RWPE2 (cell line): ENCODE data around the gene MYO5A.

Experiments
- ATAC-seq: fragments of 200-7000 bp; cut with Tn5 transposase; 3 replicates; pipeline ENCODE4 v1.9.1; 2021; ENCODE audit warnings: low read depth
- DNase-seq: peaks from one replicate; pipeline ENCODE4 v3.0.0-alpha.2; 2020; ENCODE audit warnings: low spot score
- H3K27ac ChIP-seq: fragments of 450-650 bp; 2 replicates; pipeline ENCODE4 v1.5.1; 2017; ENCODE audit warnings: mild to moderate bottlenecking; ENCODE audit not compliant: poor library complexity, severe bottlenecking
- H3K27me3 ChIP-seq: fragments of 250-450 bp; sonication (Bioruptor Pico); 2 replicates; pipeline ENCODE4 v1.5.1; 2021; ENCODE audit warnings: mild to moderate bottlenecking, moderate library complexity; ENCODE audit not compliant: insufficient read depth, poor library complexity, severe bottlenecking
- H3K36me3 ChIP-seq: fragments of 250-450 bp; sonication (Bioruptor Pico); 2 replicates; pipeline ENCODE4 v1.5.1; 2020; ENCODE audit warnings: low read depth, mild to moderate bottlenecking, moderate library complexity
- H3K4me1 ChIP-seq: fragments of 250-450 bp; sonication (Bioruptor Pico); 2 replicates; pipeline ENCODE4 v1.5.1; 2021; ENCODE audit warnings: mild to moderate bottlenecking, moderate library complexity; ENCODE audit not compliant: insufficient read depth, poor library complexity, severe bottlenecking
- H3K4me3 ChIP-seq: fragments of 250-450 bp; sonication (Bioruptor Pico); 2 replicates; pipeline ENCODE4 v1.5.1; 2021; ENCODE audit warnings: mild to moderate bottlenecking, moderate library complexity; ENCODE audit not compliant: severe bottlenecking
- H3K9me3 ChIP-seq: fragments of 250-450 bp; sonication (Bioruptor Pico); 2 replicates; pipeline ENCODE4 v1.5.1; 2021; ENCODE audit warnings: mild to moderate bottlenecking, moderate library complexity; ENCODE audit not compliant: severe bottlenecking
- TF ChIP-seq, protein P1 (sequence below): fragments of 450-650 bp; IDR thresholded peaks from one replicate; pipeline ENCODE4 v1.5.1; 2017; ENCODE audit warnings: mild to moderate bottlenecking, moderate library complexity; ENCODE audit not compliant: poor library complexity, severe bottlenecking

Gene MYO5A

GRCh38 chr15:52506549-52506948, 22.1 kb downstream of the MYO5A start:
- Histone ChIP-seq H3K4me1 (peaks cover 15% of the 10 kb centered on the region), H3K36me3 (no peaks in the 10 kb centered on the region)
- no peak for DNase-seq

DNA sequence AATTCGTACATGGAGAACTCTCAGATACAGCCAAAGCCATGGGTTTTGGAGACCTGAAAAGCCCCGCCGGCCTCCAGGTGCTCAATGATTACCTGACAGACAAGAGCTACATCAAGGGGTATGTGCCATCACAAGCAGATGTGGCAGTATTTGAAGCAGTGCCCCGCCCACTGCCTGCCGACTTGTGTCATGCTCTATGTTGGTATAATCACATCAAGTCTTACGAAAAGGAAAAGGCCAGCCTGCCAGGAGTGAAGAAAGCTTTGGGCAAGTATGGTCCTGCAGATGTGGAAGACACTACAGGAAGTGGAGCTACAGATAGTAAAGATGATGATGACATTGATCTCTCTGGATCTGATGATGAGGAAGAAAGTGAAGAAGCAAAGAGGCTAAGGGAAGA, 23.5 kb downstream of the MYO5A start:
- no peak overlapping the region for H3K4me3 ChIP-seq
- peaks cover 15% of the 10 kb centered on the region for H3K4me1 ChIP-seq
- no peaks in the 10 kb centered on the region for H3K27me3 ChIP-seq
- DNase-seq (no peak), ATAC-seq (peak; percentile 35; the same call in 1 of the 3 replicates)
- no peak overlapping the region for H3K27ac ChIP-seq
- TF ChIP-seq, protein P1, sequence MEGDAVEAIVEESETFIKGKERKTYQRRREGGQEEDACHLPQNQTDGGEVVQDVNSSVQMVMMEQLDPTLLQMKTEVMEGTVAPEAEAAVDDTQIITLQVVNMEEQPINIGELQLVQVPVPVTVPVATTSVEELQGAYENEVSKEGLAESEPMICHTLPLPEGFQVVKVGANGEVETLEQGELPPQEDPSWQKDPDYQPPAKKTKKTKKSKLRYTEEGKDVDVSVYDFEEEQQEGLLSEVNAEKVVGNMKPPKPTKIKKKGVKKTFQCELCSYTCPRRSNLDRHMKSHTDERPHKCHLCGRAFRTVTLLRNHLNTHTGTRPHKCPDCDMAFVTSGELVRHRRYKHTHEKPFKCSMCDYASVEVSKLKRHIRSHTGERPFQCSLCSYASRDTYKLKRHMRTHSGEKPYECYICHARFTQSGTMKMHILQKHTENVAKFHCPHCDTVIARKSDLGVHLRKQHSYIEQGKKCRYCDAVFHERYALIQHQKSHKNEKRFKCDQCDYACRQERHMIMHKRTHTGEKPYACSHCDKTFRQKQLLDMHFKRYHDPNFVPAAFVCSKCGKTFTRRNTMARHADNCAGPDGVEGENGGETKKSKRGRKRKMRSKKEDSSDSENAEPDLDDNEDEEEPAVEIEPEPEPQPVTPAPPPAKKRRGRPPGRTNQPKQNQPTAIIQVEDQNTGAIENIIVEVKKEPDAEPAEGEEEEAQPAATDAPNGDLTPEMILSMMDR: no peak
- H3K36me3 ChIP-seq: no peaks in the 10 kb centered on the region
- H3K9me3 ChIP-seq: no peaks in the 10 kb centered on the region

More at GRCh38 chr15:52506549-52506948, 22.1 kb downstream of the MYO5A start:
- no peak overlapping the region for H3K4me3 ChIP-seq
- ATAC-seq: no peak
- H3K9me3 ChIP-seq: no peaks in the 10 kb centered on the region
- TF ChIP-seq, protein P1: no peak
- H3K27ac ChIP-seq: no peak overlapping the region
- H3K27me3 ChIP-seq: no peaks in the 10 kb centered on the region

DNA sequence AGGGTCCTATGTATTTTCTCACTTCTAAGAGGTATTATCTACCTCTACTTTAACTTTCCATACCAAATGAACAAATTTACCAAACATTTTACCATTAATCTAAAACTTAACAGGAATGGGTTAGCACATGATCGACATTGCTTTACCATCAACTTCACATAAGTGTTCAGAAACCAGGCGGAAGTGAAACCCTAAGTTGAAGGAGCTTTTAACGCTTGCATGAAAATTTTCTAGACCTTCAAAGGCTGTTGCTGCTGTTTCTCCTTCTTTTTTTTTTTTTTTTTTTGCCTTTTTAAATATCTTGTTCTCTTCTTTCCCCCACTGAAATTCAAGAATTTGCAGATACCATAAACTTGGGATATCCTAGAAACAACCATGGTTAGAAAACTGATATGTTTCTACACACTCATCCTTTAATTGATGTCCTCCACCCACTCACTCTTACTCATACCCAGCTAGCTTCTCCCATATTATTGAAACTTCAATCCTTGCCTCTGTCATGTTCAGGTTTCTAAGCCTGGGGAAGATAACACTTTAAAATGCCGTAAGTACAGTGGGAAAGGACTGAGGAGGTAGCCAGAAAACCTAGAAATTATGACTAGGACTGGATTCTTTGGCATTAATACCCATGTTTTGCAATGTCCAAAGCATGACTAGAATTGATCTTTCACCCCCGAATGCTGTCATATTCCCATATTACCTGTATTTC, 24.7 kb downstream of the MYO5A start:
- ATAC-seq (peak; percentile 71), DNase-seq (no peak)
- H3K4me1 ChIP-seq: peaks cover 15% of the 10 kb centered on the region
- no peaks in the 10 kb centered on the region for H3K36me3 ChIP-seq
- no peak overlapping the region for H3K27ac ChIP-seq
- no peaks in the 10 kb centered on the region for H3K27me3 ChIP-seq
- no peaks in the 10 kb centered on the region for H3K9me3 ChIP-seq
- TF ChIP-seq, protein P1: no peak
- no peak overlapping the region for H3K4me3 ChIP-seq

GRCh38 chr15:52502608-52503007, 26.1 kb downstream of the MYO5A start:
- no peak for ATAC-seq
- TF ChIP-seq, protein P1: no peak

DNA sequence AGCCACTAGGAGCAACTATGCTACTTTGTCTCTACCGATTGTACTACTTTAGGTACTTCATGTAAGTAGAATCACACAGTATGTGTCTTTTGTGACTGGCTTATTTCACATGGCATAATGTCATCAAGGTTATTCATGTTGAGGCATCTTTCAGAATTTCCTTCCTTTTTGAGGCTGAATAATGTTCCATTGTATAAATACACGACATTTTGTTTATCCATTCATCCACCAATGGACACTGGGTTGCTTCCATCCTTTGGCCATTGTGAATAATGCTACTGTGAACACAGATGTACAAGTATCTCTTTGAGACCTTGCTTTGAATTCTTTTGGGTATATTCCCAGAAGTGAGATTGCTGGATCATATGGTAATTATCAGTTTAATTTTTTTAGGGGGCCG, 29.2 kb downstream of the MYO5A start:
- peaks cover 17% of the 10 kb centered on the region for H3K4me1 ChIP-seq
- no peak overlapping the region for H3K4me3 ChIP-seq
- TF ChIP-seq, protein P1: no peak
- H3K27me3 ChIP-seq: no peaks in the 10 kb centered on the region
- ATAC-seq: no peak
- H3K36me3 ChIP-seq: no peaks in the 10 kb centered on the region
- no peak for DNase-seq
- no peaks in the 10 kb centered on the region for H3K9me3 ChIP-seq
- no peak overlapping the region for H3K27ac ChIP-seq

More at GRCh38 chr15:52502608-52503007, 26.1 kb downstream of the MYO5A start:
- no peak for DNase-seq
- H3K27me3 ChIP-seq: no peaks in the 10 kb centered on the region
- no peak overlapping the region for H3K4me3 ChIP-seq
- no peaks in the 10 kb centered on the region for H3K9me3 ChIP-seq
- H3K4me1 ChIP-seq: peaks cover 15% of the 10 kb centered on the region
- H3K27ac ChIP-seq: no peak overlapping the region
- no peaks in the 10 kb centered on the region for H3K36me3 ChIP-seq
